ENCODE results near the gene COL7A1. TPM values are rescaled to one million over a fixed set of nuclear protein-coding genes. Genes with fewer than 3 reads are reported as not detected.

The COL7A1 gene
- total RNA-seq, 1 experiment from 2014 or later, result 22.9 TPM

GRCh38 chr3:48560648-48561018 is 34.5 kb downstream of the COL7A1 start:
- peaks cover 46 to 57% of the 10 kb centered on the region in 2 experiments for H3K4me1 Mint-ChIP-seq

More at GRCh38 chr3:48560648-48561018, 34.5 kb downstream of the COL7A1 start:
- Histone ChIP-seq H2AFZ (ENCODE audit: low read length) (no peak overlapping the region), H3K4me2 (ENCODE audit: insufficient read depth, insufficient read length, low read length) (peak overlapping the region; percentile 7), H3T11ph (ENCODE audit: low read length) (no peak overlapping the region), H3K27ac (ENCODE audit: insufficient read length, low read depth, low read length) (no peak overlapping the region), H4K20me1 (ENCODE audit: control insufficient read depth, insufficient read depth, insufficient read length) (no peaks in the 10 kb centered on the region), H2BK20ac (ENCODE audit: low read depth, low read length, poor library complexity, severe bottlenecking) (no peak overlapping the region), H3K79me2 (ENCODE audit: insufficient read depth, low read length) (peaks cover 2% of the 10 kb centered on the region; the same call in 1 of the 2 replicates), H3K9me3 (ENCODE audit: control insufficient read depth, low read depth, low read length) (no peaks in the 10 kb centered on the region), H2BK120ac (ENCODE audit: low read depth, low read length, poor library complexity, severe bottlenecking) (no peak overlapping the region), H3K79me1 (ENCODE audit: insufficient read depth, low read depth, low read length, poor library complexity, severe bottlenecking) (no peaks in the 10 kb centered on the region), H3K56ac (ENCODE audit: insufficient read length, low read depth, low read length) (no peak overlapping the region), H3K4ac (ENCODE audit: low read depth, low read length) (no peak overlapping the region), H4K8ac (replicated peaks; ENCODE audit: insufficient read length, low read depth, low read length) (no peak overlapping the region), H2BK15ac (ENCODE audit: low read depth, low read length) (no peak overlapping the region), H4K91ac (ENCODE audit: insufficient read length, low read depth, low read length) (no peak overlapping the region), H3K9ac (ENCODE audit: extremely low read depth, insufficient read length, low read length) (no peak overlapping the region), H4K5ac (ENCODE audit: insufficient read length, low read depth, low read length) (no peak overlapping the region), H3K23ac (ENCODE audit: insufficient read length, low read depth, low read length) (no peak overlapping the region), H3K27me3 (ENCODE audit: insufficient read depth, low read length) (no peaks in the 10 kb centered on the region), H3K23me2 (ENCODE audit: insufficient read length, low read depth, low read length, poor library complexity, severe bottlenecking) (peaks cover 7% of the 10 kb centered on the region), H3K14ac (ENCODE audit: insufficient read depth, low read length) (no peak overlapping the region), H2BK5ac (ENCODE audit: insufficient read length, low read length) (no peak overlapping the region), H2BK12ac (ENCODE audit: insufficient read length, low read depth, low read length) (no peak overlapping the region), H3K4me1 (ENCODE audit: insufficient read depth, low read length) (peaks cover 6% of the 10 kb centered on the region; the same call in 1 of the 2 replicates), H3K18ac (ENCODE audit: insufficient read length, low read depth, low read length) (peak overlapping the region; percentile 11), H2AK5ac (ENCODE audit: insufficient read length, low read length) (no peak overlapping the region)
- TF ChIP-seq CTCF (conservative IDR thresholded peaks at IDR 0.05), result no peak
- peak overlapping the region in 1 of 3 experiments; percentile 2; a peak in 1 of 7 replicates for H3K27ac Mint-ChIP-seq
- H3K4me3 Mint-ChIP-seq, result peak overlapping the region in 1 of 2 experiments; percentile 63; a peak in 3 of 5 replicates
- WGBS (ENCODE audit: extremely low coverage, insufficient read length, low lambda C conversion rate), result no CpG with 5 or more reads among the region's 5 CpGs
- H3K36me3 Mint-ChIP-seq (ENCODE audit: insufficient read depth in 1 of 3, low read depth in 3 of 3), result no peaks in the 10 kb centered on the region
- peaks cover 2% of the 10 kb centered on the region; the same call in 1 of the 2 replicates for H3K27me3 Mint-ChIP-seq (ENCODE audit: low read depth)
- no peaks in the 10 kb centered on the region; a peak in 1 of 5 replicates for H3K9me3 Mint-ChIP-seq
- DNase-seq, result no peak

Data from H9 (cell line).